ENCODE results near the gene CD96.
"Not testable (repeated sequence)": the region's sequence is repeated elsewhere in the genome, so short reads cannot be mapped to it uniquely, and the experiment has no call there.

CD96 gene

GRCh38 chr3:111616417-111617105 is 74.6 kb downstream of the CD96 start:
- 91 to 94% methylated on average over 6 of the region's 6 CpGs for WGBS, 2 experiments
- no peaks in the 10 kb centered on the region for H3K36me3 ChIP-seq (ENCODE audit: control insufficient read depth, insufficient read depth, low read length)
- H3K4me3 ChIP-seq (ENCODE audit: insufficient read depth, low read depth, low read length), result no peak overlapping the region
- no peak overlapping the region for H3K27ac ChIP-seq (ENCODE audit: insufficient read depth, low read depth, low read length, poor library complexity, severe bottlenecking)
- no peaks in the 10 kb centered on the region for H3K4me1 ChIP-seq (ENCODE audit: control insufficient read depth, insufficient read depth, low read length)
- H3K9me3 ChIP-seq (ENCODE audit: control insufficient read depth, low read length), result no peaks in the 10 kb centered on the region
- H3K27me3 ChIP-seq (ENCODE audit: control insufficient read depth, insufficient read depth, low read length, poor library complexity, severe bottlenecking), result no peaks in the 10 kb centered on the region

- H3K4me1 ChIP-seq (ENCODE audit: control insufficient read depth, insufficient read depth, low read length), result no peaks in the 10 kb centered on the region
- no peak overlapping the region for H3K4me3 ChIP-seq (ENCODE audit: insufficient read depth, low read depth, low read length)
- no peaks in the 10 kb centered on the region for H3K9me3 ChIP-seq (ENCODE audit: control insufficient read depth, low read length)
- no peaks in the 10 kb centered on the region for H3K36me3 ChIP-seq (ENCODE audit: control insufficient read depth, insufficient read depth, low read length)
- no peak overlapping the region for H3K27ac ChIP-seq (ENCODE audit: insufficient read depth, low read depth, low read length, poor library complexity, severe bottlenecking)
- no peaks in the 10 kb centered on the region for H3K27me3 ChIP-seq (ENCODE audit: control insufficient read depth, insufficient read depth, low read length, poor library complexity, severe bottlenecking)
- 90 to 97% methylated on average over 3 of the region's 3 CpGs for WGBS, 2 experiments
Observed at GRCh38 chr3:111617406-111617805, 75.4 kb downstream of the CD96 start.

GRCh38 chr3:111617912-111618601 is 76.1 kb downstream of the CD96 start:
- H3K27me3 ChIP-seq (ENCODE audit: control insufficient read depth, insufficient read depth, low read length, poor library complexity, severe bottlenecking), result no peaks in the 10 kb centered on the region
- H3K4me1 ChIP-seq (ENCODE audit: control insufficient read depth, insufficient read depth, low read length), result no peaks in the 10 kb centered on the region
- no peak overlapping the region for H3K27ac ChIP-seq (ENCODE audit: insufficient read depth, low read depth, low read length, poor library complexity, severe bottlenecking)
- 89 to 90% methylated on average over 4 of the region's 5 CpGs for WGBS, 2 experiments
- no peak overlapping the region for H3K4me3 ChIP-seq (ENCODE audit: insufficient read depth, low read depth, low read length)
- H3K36me3 ChIP-seq (ENCODE audit: control insufficient read depth, insufficient read depth, low read length), result no peaks in the 10 kb centered on the region
- H3K9me3 ChIP-seq (ENCODE audit: control insufficient read depth, low read length), result no peaks in the 10 kb centered on the region

- no peaks in the 10 kb centered on the region for H3K9me3 ChIP-seq (ENCODE audit: control insufficient read depth, low read length)
- H3K4me3 ChIP-seq (ENCODE audit: insufficient read depth, low read depth, low read length), result no peak overlapping the region
- H3K36me3 ChIP-seq (ENCODE audit: control insufficient read depth, insufficient read depth, low read length), result no peaks in the 10 kb centered on the region
- no peak overlapping the region for H3K27ac ChIP-seq (ENCODE audit: insufficient read depth, low read depth, low read length, poor library complexity, severe bottlenecking)
- no peaks in the 10 kb centered on the region for H3K4me1 ChIP-seq (ENCODE audit: control insufficient read depth, insufficient read depth, low read length)
- no peaks in the 10 kb centered on the region for H3K27me3 ChIP-seq (ENCODE audit: control insufficient read depth, insufficient read depth, low read length, poor library complexity, severe bottlenecking)
Observed at GRCh38 chr3:111618945-111619344, 76.9 kb downstream of the CD96 start.

- Histone ChIP-seq H3K27ac (ENCODE audit: insufficient read depth, low read depth, low read length, poor library complexity, severe bottlenecking) (no peak overlapping the region), H3K36me3 (ENCODE audit: control insufficient read depth, insufficient read depth, low read length) (no peaks in the 10 kb centered on the region), H3K4me3 (ENCODE audit: insufficient read depth, low read depth, low read length) (no peak overlapping the region), H3K9me3 (ENCODE audit: control insufficient read depth, low read length) (no peaks in the 10 kb centered on the region), H3K27me3 (ENCODE audit: control insufficient read depth, insufficient read depth, low read length, poor library complexity, severe bottlenecking) (no peaks in the 10 kb centered on the region), H3K4me1 (ENCODE audit: control insufficient read depth, insufficient read depth, low read length) (no peaks in the 10 kb centered on the region)
- 91 to 95% methylated on average over 3 of the region's 3 CpGs for WGBS, 2 experiments
Observed at GRCh38 chr3:111619833-111620232, 77.8 kb downstream of the CD96 start.

GRCh38 chr3:111621535-111621934 is 79.5 kb downstream of the CD96 start:
- Histone ChIP-seq H3K4me3 (ENCODE audit: insufficient read depth, low read depth, low read length) (no peak overlapping the region), H3K36me3 (ENCODE audit: control insufficient read depth, insufficient read depth, low read length) (no peaks in the 10 kb centered on the region), H3K9me3 (ENCODE audit: control insufficient read depth, low read length) (no peaks in the 10 kb centered on the region), H3K4me1 (ENCODE audit: control insufficient read depth, insufficient read depth, low read length) (no peaks in the 10 kb centered on the region), H3K27ac (ENCODE audit: insufficient read depth, low read depth, low read length, poor library complexity, severe bottlenecking) (no peak overlapping the region), H3K27me3 (ENCODE audit: control insufficient read depth, insufficient read depth, low read length, poor library complexity, severe bottlenecking) (no peaks in the 10 kb centered on the region)
- 48 to 61% methylated on average over 5 of the region's 5 CpGs for WGBS, 2 experiments

GRCh38 chr3:111627092-111627491 is 85.1 kb downstream of the CD96 start:
- H3K27me3 ChIP-seq (ENCODE audit: control insufficient read depth, insufficient read depth, low read length, poor library complexity, severe bottlenecking), result no peaks in the 10 kb centered on the region
- no peak overlapping the region for H3K4me3 ChIP-seq (ENCODE audit: insufficient read depth, low read depth, low read length)
- H3K9me3 ChIP-seq (ENCODE audit: control insufficient read depth, low read length), result no peaks in the 10 kb centered on the region
- H3K27ac ChIP-seq (ENCODE audit: insufficient read depth, low read depth, low read length, poor library complexity, severe bottlenecking), result no peak overlapping the region
- no peaks in the 10 kb centered on the region for H3K4me1 ChIP-seq (ENCODE audit: control insufficient read depth, insufficient read depth, low read length)
- WGBS, 2 experiments, result 88% methylated on average over 2 of the region's 2 CpGs
- H3K36me3 ChIP-seq (ENCODE audit: control insufficient read depth, insufficient read depth, low read length), result no peaks in the 10 kb centered on the region

- H3K4me1 ChIP-seq (ENCODE audit: control insufficient read depth, insufficient read depth, low read length); H3K9me3 ChIP-seq (ENCODE audit: control insufficient read depth, low read length); H3K27me3 ChIP-seq (ENCODE audit: control insufficient read depth, insufficient read depth, low read length, poor library complexity, severe bottlenecking); H3K36me3 ChIP-seq (ENCODE audit: control insufficient read depth, insufficient read depth, low read length); H3K4me3 ChIP-seq (ENCODE audit: insufficient read depth, low read depth, low read length); H3K27ac ChIP-seq (ENCODE audit: insufficient read depth, low read depth, low read length, poor library complexity, severe bottlenecking): not testable (repeated sequence)
- 79 to 88% methylated on average over 1 of the region's 1 CpG for WGBS, 2 experiments
Observed at GRCh38 chr3:111629018-111629417, 87.0 kb downstream of the CD96 start.

- not testable (repeated sequence) for H3K27ac ChIP-seq (ENCODE audit: insufficient read depth, low read depth, low read length, poor library complexity, severe bottlenecking); H3K36me3 ChIP-seq (ENCODE audit: control insufficient read depth, insufficient read depth, low read length); H3K27me3 ChIP-seq (ENCODE audit: control insufficient read depth, insufficient read depth, low read length, poor library complexity, severe bottlenecking); H3K4me1 ChIP-seq (ENCODE audit: control insufficient read depth, insufficient read depth, low read length); H3K9me3 ChIP-seq (ENCODE audit: control insufficient read depth, low read length); H3K4me3 ChIP-seq (ENCODE audit: insufficient read depth, low read depth, low read length)
Observed at GRCh38 chr3:111630638-111631037, 88.6 kb downstream of the CD96 start.

- H3K36me3 ChIP-seq (ENCODE audit: control insufficient read depth, insufficient read depth, low read length), result no peaks in the 10 kb centered on the region
- no peak overlapping the region for H3K27ac ChIP-seq (ENCODE audit: insufficient read depth, low read depth, low read length, poor library complexity, severe bottlenecking)
- no peaks in the 10 kb centered on the region for H3K27me3 ChIP-seq (ENCODE audit: control insufficient read depth, insufficient read depth, low read length, poor library complexity, severe bottlenecking)
- H3K4me1 ChIP-seq (ENCODE audit: control insufficient read depth, insufficient read depth, low read length), result peaks cover 5% of the 10 kb centered on the region
- no peaks in the 10 kb centered on the region for H3K9me3 ChIP-seq (ENCODE audit: control insufficient read depth, low read length)
- H3K4me3 ChIP-seq (ENCODE audit: insufficient read depth, low read depth, low read length), result no peak overlapping the region
- WGBS, 2 experiments, result 92 to 93% methylated on average over 2 of the region's 2 CpGs
Observed at GRCh38 chr3:111635403-111635802, 93.4 kb downstream of the CD96 start.

All from ectodermal cell (in vitro differentiated cells).